Measurements from ENCODE around the gene MCF2L2. TPM values are rescaled to one million over a fixed set of nuclear protein-coding genes. Genes with fewer than 3 reads are reported as not detected.

Gene MCF2L2
- total and polyA plus RNA-seq, 2 of the 13 experiments (the other 11 are each of a cell fraction or from before 2014, with no cell fraction given): not detected

DNA sequence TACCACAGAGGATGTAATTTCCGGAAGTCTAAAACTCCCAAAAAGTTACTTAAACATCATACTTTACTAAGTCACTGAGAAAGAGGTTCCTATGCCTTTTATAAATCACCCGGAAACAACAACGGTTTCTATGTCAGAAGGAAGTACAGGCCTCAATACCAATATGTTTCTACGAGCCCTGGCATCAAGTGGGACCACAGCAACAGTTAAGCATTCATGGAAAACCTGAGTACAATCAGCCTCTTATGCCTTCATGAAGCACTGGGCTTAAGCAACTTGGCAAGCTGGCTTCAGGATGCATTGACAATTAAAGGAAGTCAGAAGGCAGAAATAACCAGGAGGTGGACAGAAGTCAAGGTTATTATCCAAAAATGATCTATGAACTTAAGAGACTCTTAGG, 194.5 kb downstream of the MCF2L2 start (continued):
- TF ChIP-seq, protein P1, sequence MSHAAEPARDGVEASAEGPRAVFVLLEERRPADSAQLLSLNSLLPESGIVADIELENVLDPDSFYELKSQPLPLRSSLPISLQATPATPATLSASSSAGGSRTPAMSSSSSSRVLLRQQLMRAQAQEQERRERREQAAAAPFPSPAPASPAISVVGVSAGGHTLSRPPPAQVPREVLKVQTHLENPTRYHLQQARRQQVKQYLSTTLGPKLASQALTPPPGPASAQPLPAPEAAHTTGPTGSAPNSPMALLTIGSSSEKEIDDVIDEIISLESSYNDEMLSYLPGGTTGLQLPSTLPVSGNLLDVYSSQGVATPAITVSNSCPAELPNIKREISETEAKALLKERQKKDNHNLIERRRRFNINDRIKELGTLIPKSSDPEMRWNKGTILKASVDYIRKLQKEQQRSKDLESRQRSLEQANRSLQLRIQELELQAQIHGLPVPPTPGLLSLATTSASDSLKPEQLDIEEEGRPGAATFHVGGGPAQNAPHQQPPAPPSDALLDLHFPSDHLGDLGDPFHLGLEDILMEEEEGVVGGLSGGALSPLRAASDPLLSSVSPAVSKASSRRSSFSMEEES (CRISPR knock-in tag; IDR thresholded peaks at IDR 0.05): no peak

DNA sequence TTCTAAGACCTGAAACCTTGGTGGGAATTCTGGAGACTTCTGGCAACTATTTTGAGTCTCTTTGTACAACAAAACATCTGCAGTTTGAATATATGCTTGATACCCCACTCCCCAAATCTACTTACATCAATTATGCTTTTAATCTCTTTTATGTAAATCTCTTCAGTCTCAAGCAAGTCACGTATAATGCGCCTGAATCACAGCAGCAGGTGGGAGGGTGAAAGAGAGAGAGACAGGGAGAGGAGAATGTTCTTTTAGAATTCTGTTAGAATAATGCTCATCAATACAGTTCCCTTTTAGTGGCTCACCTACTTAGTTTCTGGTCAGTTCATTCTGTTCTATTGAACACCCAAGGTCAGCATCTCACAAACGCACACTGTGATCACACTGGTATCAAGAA, 197.6 kb downstream of the MCF2L2 start:
- ChIA-PET CTCF (ENCODE audit: low intra/inter-chr PET ratio, low total read pairs) (no interaction called here), POLR2A (no interaction called here)
- ATAC-seq (no peak), DNase-seq (ENCODE audit: low spot score) (no peak), FAIRE-seq (no peak)
- intact Hi-C loops (cut with micrococcal nuclease; ENCODE audit: unreplicated experiment) (no loop called here), in situ Hi-C loops (cut with HindIII; ENCODE audit: extremely low pct_ligation_motif_present, low pct_unique_long_range_greater_than_20kb) (no loop called here)
- BruUV-seq (replicated peaks): no TSS peak
- H3K9me3 ChIP-seq (ENCODE audit: low read length): no peaks in the 10 kb centered on the region
- H3K9ac ChIP-seq (ENCODE audit: insufficient read depth, low read depth, low read length): no peak overlapping the region
- H3K79me2 ChIP-seq (ENCODE audit: insufficient read depth, low read length): no peaks in the 10 kb centered on the region
- no peaks in the 10 kb centered on the region for H4K20me1 ChIP-seq (ENCODE audit: insufficient read depth, low read length)
- H2AFZ ChIP-seq (ENCODE audit: low read length): no peak overlapping the region
- H3K4me3 ChIP-seq (replicated peaks in 1 of 3; ENCODE audit: insufficient read depth in 1 of 3, low read depth in 2 of 3, low read length in 3 of 3): no peak overlapping the region
- no peaks in the 10 kb centered on the region for H3K27me3 ChIP-seq (ENCODE audit: control insufficient read depth in 1 of 2, insufficient read depth in 2 of 2, low read length in 2 of 2)
- TF ChIP-seq MTF1 (CRISPR knock-in tag; IDR thresholded peaks at IDR 0.05) (no peak), REPIN1 (CRISPR knock-in tag; IDR thresholded peaks at IDR 0.05; ENCODE audit: borderline replicate concordance, low read depth) (no peak), ZNF205 (CRISPR knock-in tag; IDR thresholded peaks at IDR 0.05) (no peak), DR1 (CRISPR knock-in tag; IDR thresholded peaks at IDR 0.05) (no peak), NCOA2 (CRISPR knock-in tag; IDR thresholded peaks at IDR 0.05) (no peak), ARHGAP35 (CRISPR knock-in tag; IDR thresholded peaks at IDR 0.05; ENCODE audit: borderline replicate concordance) (no peak), HMG20B (CRISPR knock-in tag; conservative IDR thresholded peaks at IDR 0.05) (no peak)
- TF ChIP-seq, protein P2, sequence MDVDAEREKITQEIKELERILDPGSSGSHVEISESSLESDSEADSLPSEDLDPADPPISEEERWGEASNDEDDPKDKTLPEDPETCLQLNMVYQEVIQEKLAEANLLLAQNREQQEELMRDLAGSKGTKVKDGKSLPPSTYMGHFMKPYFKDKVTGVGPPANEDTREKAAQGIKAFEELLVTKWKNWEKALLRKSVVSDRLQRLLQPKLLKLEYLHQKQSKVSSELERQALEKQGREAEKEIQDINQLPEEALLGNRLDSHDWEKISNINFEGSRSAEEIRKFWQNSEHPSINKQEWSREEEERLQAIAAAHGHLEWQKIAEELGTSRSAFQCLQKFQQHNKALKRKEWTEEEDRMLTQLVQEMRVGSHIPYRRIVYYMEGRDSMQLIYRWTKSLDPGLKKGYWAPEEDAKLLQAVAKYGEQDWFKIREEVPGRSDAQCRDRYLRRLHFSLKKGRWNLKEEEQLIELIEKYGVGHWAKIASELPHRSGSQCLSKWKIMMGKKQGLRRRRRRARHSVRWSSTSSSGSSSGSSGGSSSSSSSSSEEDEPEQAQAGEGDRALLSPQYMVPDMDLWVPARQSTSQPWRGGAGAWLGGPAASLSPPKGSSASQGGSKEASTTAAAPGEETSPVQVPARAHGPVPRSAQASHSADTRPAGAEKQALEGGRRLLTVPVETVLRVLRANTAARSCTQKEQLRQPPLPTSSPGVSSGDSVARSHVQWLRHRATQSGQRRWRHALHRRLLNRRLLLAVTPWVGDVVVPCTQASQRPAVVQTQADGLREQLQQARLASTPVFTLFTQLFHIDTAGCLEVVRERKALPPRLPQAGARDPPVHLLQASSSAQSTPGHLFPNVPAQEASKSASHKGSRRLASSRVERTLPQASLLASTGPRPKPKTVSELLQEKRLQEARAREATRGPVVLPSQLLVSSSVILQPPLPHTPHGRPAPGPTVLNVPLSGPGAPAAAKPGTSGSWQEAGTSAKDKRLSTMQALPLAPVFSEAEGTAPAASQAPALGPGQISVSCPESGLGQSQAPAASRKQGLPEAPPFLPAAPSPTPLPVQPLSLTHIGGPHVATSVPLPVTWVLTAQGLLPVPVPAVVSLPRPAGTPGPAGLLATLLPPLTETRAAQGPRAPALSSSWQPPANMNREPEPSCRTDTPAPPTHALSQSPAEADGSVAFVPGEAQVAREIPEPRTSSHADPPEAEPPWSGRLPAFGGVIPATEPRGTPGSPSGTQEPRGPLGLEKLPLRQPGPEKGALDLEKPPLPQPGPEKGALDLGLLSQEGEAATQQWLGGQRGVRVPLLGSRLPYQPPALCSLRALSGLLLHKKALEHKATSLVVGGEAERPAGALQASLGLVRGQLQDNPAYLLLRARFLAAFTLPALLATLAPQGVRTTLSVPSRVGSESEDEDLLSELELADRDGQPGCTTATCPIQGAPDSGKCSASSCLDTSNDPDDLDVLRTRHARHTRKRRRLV (CRISPR knock-in tag; IDR thresholded peaks at IDR 0.05): no peak
- TF ChIP-seq, protein P3, sequence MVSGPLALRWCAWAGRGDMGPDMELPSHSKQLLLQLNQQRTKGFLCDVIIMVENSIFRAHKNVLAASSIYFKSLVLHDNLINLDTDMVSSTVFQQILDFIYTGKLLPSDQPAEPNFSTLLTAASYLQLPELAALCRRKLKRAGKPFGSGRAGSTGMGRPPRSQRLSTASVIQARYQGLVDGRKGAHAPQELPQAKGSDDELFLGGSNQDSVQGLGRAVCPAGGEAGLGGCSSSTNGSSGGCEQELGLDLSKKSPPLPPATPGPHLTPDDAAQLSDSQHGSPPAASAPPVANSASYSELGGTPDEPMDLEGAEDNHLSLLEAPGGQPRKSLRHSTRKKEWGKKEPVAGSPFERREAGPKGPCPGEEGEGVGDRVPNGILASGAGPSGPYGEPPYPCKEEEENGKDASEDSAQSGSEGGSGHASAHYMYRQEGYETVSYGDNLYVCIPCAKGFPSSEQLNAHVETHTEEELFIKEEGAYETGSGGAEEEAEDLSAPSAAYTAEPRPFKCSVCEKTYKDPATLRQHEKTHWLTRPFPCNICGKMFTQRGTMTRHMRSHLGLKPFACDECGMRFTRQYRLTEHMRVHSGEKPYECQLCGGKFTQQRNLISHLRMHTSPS (CRISPR knock-in tag; IDR thresholded peaks at IDR 0.05; ENCODE audit: low read depth): no peak
- H3K36me3 ChIP-seq (replicated peaks in 1 of 2; ENCODE audit: control insufficient read depth in 1 of 2, insufficient read depth in 2 of 2, low read length in 2 of 2): no peaks in the 10 kb centered on the region
- no peak overlapping the region for H3K4me2 ChIP-seq (ENCODE audit: low read depth, low read length)
- 90% methylated on average over 3 of the region's 3 CpGs for WGBS (ENCODE audit: low lambda C conversion rate)
- H3K4me1 ChIP-seq (ENCODE audit: insufficient read depth, low read length): no peaks in the 10 kb centered on the region
- no peak overlapping the region for H3K27ac ChIP-seq (ENCODE audit: extremely low read length, insufficient read depth, low read length)

Measured in HepG2 (cell line).